ENCODE results near the gene TGFB1I1.

The TGFB1I1 gene

DNA sequence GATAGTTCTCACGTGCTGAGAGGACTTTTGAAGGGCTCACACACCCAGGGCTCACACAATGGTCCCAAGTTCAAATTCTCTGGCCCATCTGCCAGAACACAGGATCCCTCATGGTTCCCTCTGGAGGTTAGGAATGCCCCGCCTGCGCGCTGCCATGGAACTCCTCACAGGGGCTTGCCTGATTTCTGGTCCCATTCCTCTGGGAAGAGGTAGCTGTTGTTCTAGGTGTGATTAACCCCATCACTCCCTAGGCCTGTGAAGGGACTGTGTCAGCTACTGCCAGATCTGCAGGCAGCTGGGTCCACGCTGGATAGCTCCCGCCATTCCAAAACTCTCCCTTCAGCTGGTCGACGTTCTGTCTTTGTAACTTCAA lies 15.0 kb upstream of the TGFB1I1 start:
- DNase-seq (ENCODE audit: extremely low spot score): peak; percentile 2
- ChIA-PET POLR2A (interaction anchor here (1.4 kb wide), 1 partner anchor 276 kb away, joined by 4 read pairs; no protein-coding TSS in a partner anchor), CTCF (interaction anchor here (1.3 to 9.6 kb wide), 3 partner anchors 15 to 412 kb away, joined by 4 to 105 read pairs (median 31); partner anchors contain the start of genes KAT8 and ZNF843)
- TF ChIP-seq, protein P1, sequence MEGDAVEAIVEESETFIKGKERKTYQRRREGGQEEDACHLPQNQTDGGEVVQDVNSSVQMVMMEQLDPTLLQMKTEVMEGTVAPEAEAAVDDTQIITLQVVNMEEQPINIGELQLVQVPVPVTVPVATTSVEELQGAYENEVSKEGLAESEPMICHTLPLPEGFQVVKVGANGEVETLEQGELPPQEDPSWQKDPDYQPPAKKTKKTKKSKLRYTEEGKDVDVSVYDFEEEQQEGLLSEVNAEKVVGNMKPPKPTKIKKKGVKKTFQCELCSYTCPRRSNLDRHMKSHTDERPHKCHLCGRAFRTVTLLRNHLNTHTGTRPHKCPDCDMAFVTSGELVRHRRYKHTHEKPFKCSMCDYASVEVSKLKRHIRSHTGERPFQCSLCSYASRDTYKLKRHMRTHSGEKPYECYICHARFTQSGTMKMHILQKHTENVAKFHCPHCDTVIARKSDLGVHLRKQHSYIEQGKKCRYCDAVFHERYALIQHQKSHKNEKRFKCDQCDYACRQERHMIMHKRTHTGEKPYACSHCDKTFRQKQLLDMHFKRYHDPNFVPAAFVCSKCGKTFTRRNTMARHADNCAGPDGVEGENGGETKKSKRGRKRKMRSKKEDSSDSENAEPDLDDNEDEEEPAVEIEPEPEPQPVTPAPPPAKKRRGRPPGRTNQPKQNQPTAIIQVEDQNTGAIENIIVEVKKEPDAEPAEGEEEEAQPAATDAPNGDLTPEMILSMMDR (IDR thresholded peaks at IDR 0.05; ENCODE audit: control extremely low read depth, extremely low read depth, low read depth, missing control alignments): no peak

DNA sequence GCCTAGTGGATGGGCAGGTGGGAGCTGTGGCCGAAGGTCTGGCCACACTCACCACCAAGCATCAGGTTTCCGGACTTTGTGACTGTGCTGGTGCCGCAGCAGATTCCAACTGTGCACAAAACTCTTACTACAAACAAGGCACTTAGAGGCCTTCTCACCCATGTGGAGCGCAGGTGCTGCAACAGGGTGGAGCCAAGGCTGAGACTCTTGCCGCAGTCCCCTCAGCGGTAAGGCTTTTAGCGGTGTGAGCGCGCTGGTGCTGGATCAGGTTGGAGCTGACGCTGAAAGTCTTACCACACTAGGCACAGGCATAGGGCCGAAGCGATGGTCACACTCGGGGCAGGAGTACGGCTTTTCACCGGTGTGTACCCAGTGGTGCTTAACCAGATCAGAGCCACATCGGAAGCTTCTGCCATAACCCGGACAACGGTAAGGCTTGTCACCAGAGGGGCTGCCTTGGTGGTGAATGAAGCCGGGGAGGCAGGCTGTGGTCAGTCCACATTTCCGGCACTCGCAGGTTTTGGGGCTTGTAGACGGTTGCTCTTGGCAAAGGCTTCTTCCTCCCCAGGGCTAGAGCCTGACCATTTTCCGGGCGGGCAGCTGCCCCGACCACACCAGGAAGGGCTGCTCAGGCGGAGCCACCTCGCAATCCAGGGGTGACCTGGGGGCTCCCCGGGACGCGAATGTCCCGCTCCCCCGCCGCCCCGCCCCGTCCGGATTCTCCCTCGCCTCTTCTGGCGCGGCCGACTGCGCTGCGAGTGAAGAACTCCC lies 13.7 kb upstream of the TGFB1I1 start:
- DNase-seq (ENCODE audit: extremely low spot score): peak; percentile 62
- TF ChIP-seq, protein P1 (IDR thresholded peaks at IDR 0.05; ENCODE audit: control extremely low read depth, extremely low read depth, low read depth, missing control alignments): no peak
- POLR2A ChIA-PET: no interaction called here
- CTCF ChIA-PET: interaction anchor here (0.9 to 9.6 kb wide), 17 partner anchors 10 to 515 kb away, joined by 3 to 105 read pairs (median 4); partner anchors contain the start of genes KAT8, SLC5A2 and ZNF843

DNA sequence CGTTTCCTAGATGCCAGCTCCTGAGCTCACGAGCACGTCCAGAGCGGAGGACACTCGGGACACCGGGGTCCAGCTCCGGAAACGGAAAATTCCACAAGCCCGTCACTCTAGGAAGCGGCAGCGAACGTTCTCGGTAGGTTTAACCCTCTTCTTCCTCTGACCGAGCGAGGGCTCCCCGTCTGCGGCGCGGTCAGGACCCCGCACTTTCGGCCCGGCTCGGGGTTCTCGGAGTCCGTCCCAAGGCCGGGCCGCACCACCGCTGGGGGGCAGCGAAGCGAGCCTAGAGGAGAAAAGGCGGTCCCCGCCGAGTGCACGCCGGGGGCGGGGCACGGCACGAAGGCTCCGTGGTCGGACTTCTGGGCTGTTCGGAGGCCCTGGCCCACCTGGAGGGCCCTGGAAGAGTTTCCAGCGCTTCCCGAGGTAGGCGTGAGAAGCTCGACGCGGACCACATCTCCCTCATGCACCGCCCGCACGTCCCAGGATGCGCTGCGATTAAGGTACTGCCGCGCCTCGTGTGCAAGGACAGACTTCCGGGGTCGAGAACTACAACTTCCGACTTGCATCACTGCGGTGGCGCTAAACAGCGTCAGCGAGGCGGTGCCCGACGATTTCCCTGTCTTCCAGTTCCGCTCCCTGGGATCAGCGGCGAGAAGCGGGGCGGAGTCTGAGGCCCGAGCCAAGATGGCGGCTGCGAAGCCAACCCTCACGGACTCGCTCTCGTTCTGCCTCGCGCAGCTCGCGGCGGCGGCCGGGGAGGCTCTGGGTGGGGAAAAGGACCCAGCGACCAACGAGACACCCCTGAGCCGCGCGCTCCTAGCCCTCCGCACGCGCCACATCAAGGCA lies 12.9 kb upstream of the TGFB1I1 start, which contains the start of gene ARMC5:
Gene ARMC5, plus strand, starts transcription at position 658 of the 843 bp plus-strand sequence. Its CDS starts 24 bp downstream, at position 682.
- ChIA-PET CTCF (interaction anchor here (0.9 to 9.6 kb wide), 25 partner anchors 8 to 516 kb away, joined by 3 to 105 read pairs (median 6); partner anchors contain the start of genes RUSF1, SLC5A2, TGFB1I1 and ZNF267), POLR2A (interaction anchor here (0.6 to 1.7 kb wide), 2 partner anchors 18 to 279 kb away, joined by 3 to 9 read pairs; partner anchors contain the start of gene FUS)
- peak; percentile 90 for DNase-seq (ENCODE audit: extremely low spot score)
- TF ChIP-seq, protein P1 (IDR thresholded peaks at IDR 0.05; ENCODE audit: control extremely low read depth, extremely low read depth, low read depth, missing control alignments): peak; percentile 78

GRCh38 chr16:31459687-31460581 lies 12.0 kb upstream of the TGFB1I1 start:
- DNase-seq (ENCODE audit: extremely low spot score): peak; percentile 99
- ChIA-PET POLR2A (interaction anchor here (0.6 to 1.7 kb wide), 2 partner anchors 17 to 280 kb away, joined by 3 to 9 read pairs; partner anchors contain the start of gene FUS), CTCF (interaction anchor here (0.7 to 9.6 kb wide), 31 partner anchors 9 to 506 kb away, joined by 3 to 105 read pairs (median 5); partner anchors contain the start of genes KAT8, RUSF1, SLC5A2 and TGFB1I1)
- TF ChIP-seq, protein P1 (IDR thresholded peaks at IDR 0.05; ENCODE audit: control extremely low read depth, extremely low read depth, low read depth, missing control alignments): no peak

- DNase-seq (ENCODE audit: extremely low spot score): peak; percentile 45
- POLR2A ChIA-PET: interaction anchor here (1.7 kb wide), 1 partner anchor 280 kb away, joined by 9 read pairs; the partner anchor contains the start of gene FUS
- CTCF ChIA-PET: interaction anchor here (0.7 to 9.6 kb wide), 31 partner anchors 8 to 416 kb away, joined by 3 to 105 read pairs (median 5); partner anchors contain the start of genes KAT8, RUSF1, SLC5A2 and TGFB1I1
- TF ChIP-seq, protein P1 (IDR thresholded peaks at IDR 0.05; ENCODE audit: control extremely low read depth, extremely low read depth, low read depth, missing control alignments): peak; percentile 77
Observed at GRCh38 chr16:31460582-31461002, 11.4 kb upstream of the TGFB1I1 start.

All from GM10248 (cell line).